ENCODE measurements around the gene MAML2. TPM values are rescaled to one million over a fixed set of nuclear protein-coding genes. Genes with fewer than 3 reads are reported as not detected.

MAML2 gene
- total RNA-seq, 1 donor, result 20.1 TPM

DNA sequence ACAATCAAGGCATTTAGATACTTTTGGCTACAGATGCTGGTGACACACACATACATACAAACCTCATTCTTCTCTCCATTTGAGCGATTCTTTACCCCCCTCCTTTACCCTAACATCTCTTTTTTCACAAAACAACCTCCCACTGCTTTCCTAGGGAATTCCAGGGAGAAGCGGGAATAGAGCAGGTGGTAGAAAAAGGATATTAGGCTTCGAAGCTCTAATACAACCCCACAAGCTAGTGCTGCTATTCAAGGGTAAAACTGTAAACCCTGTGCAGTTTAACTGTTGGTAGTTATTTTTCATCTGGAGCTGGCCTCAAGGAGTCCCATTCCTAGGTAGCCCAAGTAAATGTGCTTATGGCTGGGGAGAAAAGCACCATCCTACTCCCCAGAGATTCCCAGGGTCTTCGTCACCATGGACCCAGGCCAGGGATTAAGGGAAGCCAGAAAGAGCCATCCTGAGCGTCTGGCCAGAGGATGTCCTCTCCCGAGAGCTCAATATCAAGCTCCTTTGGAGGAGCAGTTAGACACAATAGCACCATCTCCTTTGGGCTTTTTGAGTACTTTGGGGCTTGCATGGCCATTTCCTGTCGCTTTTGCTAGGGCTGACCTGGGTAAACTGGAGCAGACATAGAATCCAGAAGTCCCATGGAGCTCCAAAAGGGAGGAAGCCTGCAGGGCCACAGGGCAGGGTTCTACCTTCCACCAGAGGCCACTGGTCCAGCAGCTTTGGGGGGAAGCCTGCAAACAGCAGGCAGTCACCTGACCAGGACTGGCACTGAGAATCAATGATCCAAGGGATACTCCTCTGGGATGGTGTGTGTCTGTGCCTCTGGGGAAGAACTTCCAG lies 3.1 kb downstream of the MAML2 start:
- H3K4me3 ChIP-seq (ENCODE audit: low read depth, low read length), result peak overlapping the region; percentile 74
- TF ChIP-seq, protein P1, sequence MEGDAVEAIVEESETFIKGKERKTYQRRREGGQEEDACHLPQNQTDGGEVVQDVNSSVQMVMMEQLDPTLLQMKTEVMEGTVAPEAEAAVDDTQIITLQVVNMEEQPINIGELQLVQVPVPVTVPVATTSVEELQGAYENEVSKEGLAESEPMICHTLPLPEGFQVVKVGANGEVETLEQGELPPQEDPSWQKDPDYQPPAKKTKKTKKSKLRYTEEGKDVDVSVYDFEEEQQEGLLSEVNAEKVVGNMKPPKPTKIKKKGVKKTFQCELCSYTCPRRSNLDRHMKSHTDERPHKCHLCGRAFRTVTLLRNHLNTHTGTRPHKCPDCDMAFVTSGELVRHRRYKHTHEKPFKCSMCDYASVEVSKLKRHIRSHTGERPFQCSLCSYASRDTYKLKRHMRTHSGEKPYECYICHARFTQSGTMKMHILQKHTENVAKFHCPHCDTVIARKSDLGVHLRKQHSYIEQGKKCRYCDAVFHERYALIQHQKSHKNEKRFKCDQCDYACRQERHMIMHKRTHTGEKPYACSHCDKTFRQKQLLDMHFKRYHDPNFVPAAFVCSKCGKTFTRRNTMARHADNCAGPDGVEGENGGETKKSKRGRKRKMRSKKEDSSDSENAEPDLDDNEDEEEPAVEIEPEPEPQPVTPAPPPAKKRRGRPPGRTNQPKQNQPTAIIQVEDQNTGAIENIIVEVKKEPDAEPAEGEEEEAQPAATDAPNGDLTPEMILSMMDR (IDR thresholded peaks at IDR 0.05; ENCODE audit: insufficient read depth, low read length), result no peak
- peak; percentile 46 for DNase-seq (ENCODE audit: low read depth)

DNA sequence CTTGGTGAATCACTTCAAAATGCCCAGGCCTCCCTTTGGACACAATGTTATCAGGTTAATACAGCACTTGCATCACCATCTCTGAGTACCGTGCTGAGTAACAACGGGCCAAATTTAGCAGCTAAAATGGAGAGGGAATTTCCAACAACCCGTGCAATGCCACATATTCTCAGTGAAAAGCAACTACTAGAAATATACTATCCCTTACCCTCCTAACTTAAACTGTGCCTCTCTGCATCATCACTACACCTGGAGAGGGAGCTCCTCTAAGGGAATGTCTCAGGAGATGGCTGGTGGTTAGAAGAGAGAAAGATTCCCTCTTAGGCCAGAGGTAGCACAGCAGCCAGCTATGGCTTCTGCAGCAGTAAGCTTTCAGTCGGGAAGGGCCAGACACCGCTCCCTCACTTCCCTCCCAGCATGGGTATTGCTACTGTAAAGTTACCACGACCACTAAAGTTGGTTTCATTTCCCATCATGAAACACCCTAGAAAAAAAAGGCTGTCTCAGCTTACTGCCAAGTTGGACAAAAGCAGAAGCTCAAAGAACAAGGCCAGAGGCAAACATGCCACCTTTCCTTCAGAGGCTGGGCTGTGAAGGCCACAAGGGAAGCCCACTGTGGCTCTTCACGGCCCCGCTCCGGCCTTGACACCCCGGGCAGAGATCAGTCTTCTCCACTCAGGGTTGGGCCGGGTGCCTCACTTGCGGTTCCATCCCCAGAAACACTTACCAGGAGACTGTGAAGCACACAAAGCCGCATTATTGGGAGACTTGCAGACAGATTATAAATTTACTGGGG lies 3.9 kb downstream of the MAML2 start:
- DNase-seq (ENCODE audit: low read depth), result peak; percentile 87
- TF ChIP-seq, protein P1 (IDR thresholded peaks at IDR 0.05; ENCODE audit: insufficient read depth, low read length), result no peak
- H3K4me3 ChIP-seq (ENCODE audit: low read depth, low read length), result peak overlapping the region; percentile 74

DNA sequence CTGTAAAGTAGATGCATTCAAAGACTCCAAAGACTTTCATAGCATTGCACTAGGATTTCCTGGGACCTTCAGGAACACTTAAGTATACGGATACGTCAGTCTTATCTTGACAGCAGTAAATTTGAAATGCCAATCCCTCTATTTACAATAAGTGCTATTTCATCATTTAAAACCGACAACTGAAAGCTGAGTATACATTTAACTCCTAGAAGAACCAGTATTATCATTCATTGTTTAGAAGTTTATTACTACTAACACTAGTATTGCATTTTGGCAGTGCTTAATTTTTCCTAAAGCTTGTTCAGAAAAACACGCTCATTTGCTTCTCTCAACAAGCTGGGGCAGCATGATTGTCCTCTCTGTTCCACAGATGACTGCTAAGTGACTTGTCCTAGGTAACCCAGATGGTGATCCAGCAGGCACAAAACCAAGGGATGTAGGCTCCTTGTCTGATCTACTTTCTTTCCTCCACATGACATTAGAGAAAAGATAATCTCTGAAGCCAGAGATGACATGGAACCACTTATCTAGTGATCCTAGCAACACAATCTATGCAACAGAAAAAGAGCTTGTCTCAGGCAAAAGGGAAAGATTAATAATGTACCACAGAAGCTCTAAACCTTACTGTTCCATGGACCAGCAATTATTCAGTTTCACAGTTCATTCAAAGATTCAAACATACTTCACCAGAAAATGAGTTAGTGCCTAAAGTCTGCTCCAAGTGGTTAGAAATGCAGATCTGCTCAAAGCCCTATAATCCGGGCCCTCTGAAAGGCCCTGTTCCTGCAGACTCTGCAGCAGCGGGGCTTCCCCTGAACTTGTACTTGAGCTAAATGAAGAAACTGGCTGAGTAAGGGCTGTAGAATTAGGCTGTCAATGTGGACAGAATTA lies 5.2 kb downstream of the MAML2 start:
- H3K4me3 ChIP-seq (ENCODE audit: low read depth, low read length), result peak overlapping the region; percentile 74
- peak; percentile 63 for DNase-seq (ENCODE audit: low read depth)
- TF ChIP-seq, protein P1 (IDR thresholded peaks at IDR 0.05; ENCODE audit: insufficient read depth, low read length), result no peak

DNA sequence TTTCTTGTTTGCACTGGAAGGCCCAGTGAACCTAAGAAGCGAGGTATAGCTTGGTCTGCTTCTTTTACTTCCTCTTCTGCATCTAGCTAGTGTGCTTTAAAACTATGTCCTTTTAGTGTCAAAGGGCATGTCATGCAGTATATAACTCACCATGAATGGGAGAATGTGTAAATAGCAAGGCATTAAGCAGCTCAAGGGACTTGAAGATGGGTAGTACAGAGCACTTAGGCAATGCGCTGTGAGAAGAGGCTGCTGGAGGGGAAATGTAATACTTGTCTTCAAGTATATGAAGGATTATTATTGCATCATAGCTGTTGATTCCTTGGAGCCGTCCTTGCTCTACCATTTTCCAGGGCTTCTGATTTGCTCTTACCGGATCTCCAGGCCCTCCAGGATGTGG lies 7.6 kb downstream of the MAML2 start:
- TF ChIP-seq, protein P1 (IDR thresholded peaks at IDR 0.05; ENCODE audit: insufficient read depth, low read length), result no peak
- no peak for DNase-seq (ENCODE audit: low read depth)

DNA sequence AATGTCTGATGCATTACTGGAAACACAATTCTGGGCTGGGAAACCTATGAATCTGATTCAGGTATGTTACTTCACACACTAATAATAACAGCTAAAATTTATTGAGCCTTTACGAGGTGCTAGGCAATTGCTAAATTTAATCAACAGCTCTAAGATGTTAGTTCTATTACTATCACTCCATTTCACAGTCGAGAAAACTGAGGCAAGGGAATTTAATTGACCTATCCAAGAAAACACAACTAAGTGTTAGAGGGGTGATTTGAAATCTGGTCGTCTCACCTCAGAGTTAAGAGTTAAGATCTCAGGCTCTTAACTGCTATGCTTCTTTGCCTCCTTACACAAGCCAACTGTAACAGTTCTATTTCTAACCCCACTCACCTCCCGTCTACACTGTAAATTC lies 8.8 kb downstream of the MAML2 start:
- TF ChIP-seq, protein P1 (IDR thresholded peaks at IDR 0.05; ENCODE audit: insufficient read depth, low read length), result no peak
- H3K4me3 ChIP-seq (ENCODE audit: low read depth, low read length), result no peak overlapping the region
- DNase-seq (ENCODE audit: low read depth), result no peak

More for the DNA sequence above, 7.6 kb downstream of the MAML2 start:
- no peak overlapping the region for H3K4me3 ChIP-seq (ENCODE audit: low read depth, low read length)

DNA sequence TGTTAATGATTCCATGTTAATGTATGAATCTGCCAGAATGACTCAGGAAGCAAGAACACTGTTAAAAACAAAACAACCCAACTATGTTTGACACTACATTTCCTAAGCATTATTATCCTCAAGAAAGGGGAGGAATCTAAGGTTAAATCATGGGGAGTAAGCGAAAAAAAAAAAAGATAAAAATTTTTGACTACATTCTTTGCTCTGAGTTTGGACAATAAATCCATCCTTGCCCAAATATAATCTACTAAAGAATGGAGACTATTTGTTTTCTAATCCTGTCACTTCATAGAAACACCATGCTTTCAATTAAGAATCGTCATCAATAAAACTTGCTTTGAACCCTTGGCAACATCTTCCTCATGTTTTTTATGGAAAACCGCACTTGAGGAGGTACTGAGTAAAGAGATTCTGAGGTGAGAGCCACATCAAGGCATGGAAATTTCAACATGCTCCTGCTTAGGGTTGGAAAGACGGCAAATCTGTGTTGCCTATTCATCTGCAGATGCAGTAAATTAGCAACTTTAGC lies 9.7 kb downstream of the MAML2 start:
- H3K4me3 ChIP-seq (ENCODE audit: low read depth, low read length), result no peak overlapping the region
- TF ChIP-seq, protein P1 (IDR thresholded peaks at IDR 0.05; ENCODE audit: insufficient read depth, low read length), result no peak
- peak; percentile 56 for DNase-seq (ENCODE audit: low read depth)

All from fibroblast of the aortic adventitia (primary cell).